HT1080 (cell line): Measurements from ENCODE around the gene CAV3. TPM values are rescaled to one million over a fixed set of nuclear protein-coding genes. Genes with fewer than 3 reads are reported as not detected.

Experiments used
- DNase-seq: peaks from one replicate; pipeline ENCODE4 v3.0.0-alpha.2; 2015; ENCODE audit warnings: low read depth
- total RNA-seq: library from RNA; depleted of rRNA; stranded (reverse); fragments of >200 nt; shearing (Covaris generic); gene quantifications from 2 replicates; pipeline ENCODE4 v1.2.3, GENCODE V29; 2014

CAV3 gene
- total RNA-seq, 1 experiment from 2014 or later: not detected

GRCh38 chr3:8734137-8734878 is 706 bp downstream of the CAV3 start:
- no peak for DNase-seq

GRCh38 chr3:8734908-8735307 is 1.3 kb downstream of the CAV3 start:
- no peak for DNase-seq

- DNase-seq: no peak
Observed at GRCh38 chr3:8736436-8736835, 2.8 kb downstream of the CAV3 start.

GRCh38 chr3:8737301-8737700 is 3.7 kb downstream of the CAV3 start:
- no peak for DNase-seq

- no peak for DNase-seq
Observed at GRCh38 chr3:8737823-8738222, 4.2 kb downstream of the CAV3 start.

- DNase-seq: no peak
Observed at GRCh38 chr3:8738639-8739038, 5.0 kb downstream of the CAV3 start.

- DNase-seq: peak; percentile 98
Observed at GRCh38 chr3:8739757-8740504, 6.3 kb downstream of the CAV3 start.

GRCh38 chr3:8741581-8742261 is 8.1 kb downstream of the CAV3 start:
- peak; percentile 94 for DNase-seq

- peak; percentile 85 for DNase-seq
Observed at GRCh38 chr3:8743021-8743601, 9.5 kb downstream of the CAV3 start.

- DNase-seq: no peak
Observed at GRCh38 chr3:8743911-8744310, 10.3 kb downstream of the CAV3 start.

GRCh38 chr3:8745619-8746370 is 12.2 kb downstream of the CAV3 start:
- no peak for DNase-seq

- DNase-seq: no peak
Observed at GRCh38 chr3:8746780-8747345, 13.3 kb downstream of the CAV3 start.

GRCh38 chr3:8749316-8749715 is 15.7 kb downstream of the CAV3 start:
- DNase-seq: no peak

GRCh38 chr3:8752832-8753231 is 19.2 kb downstream of the CAV3 start:
- DNase-seq: no peak

- no peak for DNase-seq
Observed at GRCh38 chr3:8755097-8755496, 21.5 kb downstream of the CAV3 start.

- DNase-seq: no peak
Observed at GRCh38 chr3:8755564-8756237, 22.1 kb downstream of the CAV3 start.

GRCh38 chr3:8756671-8757070 is 23.1 kb downstream of the CAV3 start:
- DNase-seq: no peak

- peak; percentile 75 for DNase-seq
Observed at GRCh38 chr3:8757551-8758518, 24.2 kb downstream of the CAV3 start.
